HepG2 (cell line): ENCODE data around the gene VCL. TPM values are rescaled to one million over a fixed set of nuclear protein-coding genes. Genes with fewer than 3 reads are reported as not detected.

ENCODE experiments used
- ATAC-seq: fragments of 200-7000 bp; cut with Tn5 transposase; 3 replicates; pipeline ENCODE4 v1.9.1; 2020; ENCODE audit warnings: mild to moderate bottlenecking, moderate library complexity
- BruUV-seq: library from RNA; stranded (reverse); fragments of 400-500 nt; replicated peaks from 2 replicates; lab custom pipeline; 2021; lab: Mats Ljungman, UMichigan
- CTCF ChIA-PET: fragments of 300-600 bp; formaldehyde crosslinking; extraction: SDS; loops from one replicate; lab custom pipeline; 2021; ENCODE audit warnings: low total read pairs, inconsistent platforms, low intra/inter-chr PET ratio; lab: Yijun Ruan, JAX
- POLR2A ChIA-PET: fragments of 350-600 bp; sonication (Branson Sonifier 250); formaldehyde crosslinking; loops from one replicate; lab custom pipeline; 2020; ENCODE audit warnings: antibody characterized with exemption, inconsistent platforms; lab: Yijun Ruan, JAX
- DNase-seq: peaks from one replicate; pipeline ENCODE4 v3.0.0-alpha.2; 2015; ENCODE audit warnings: low spot score
- FAIRE-seq: peaks from 3 replicates; lab custom pipeline; 2011; peaks lifted over from hg19 to GRCh38; lab: Jason Lieb, UNC
- H2AFZ ChIP-seq: one replicate; pipeline ENCODE4 v1.6.1; 2011; ENCODE audit warnings: low read length, inconsistent platforms
- H3K27ac ChIP-seq: fragments of 300-600 bp; 3 replicates; pipeline ENCODE4 v1.8.0; 2011; ENCODE audit warnings: mixed run types, mild to moderate bottlenecking, mixed read lengths, low read length, inconsistent platforms; ENCODE audit not compliant: insufficient read depth; ENCODE audit errors: extremely low read length
- H3K27me3 ChIP-seq, 2 experiments: fragments of 200-600 bp in 1 of 2; 2 replicates in 1 of 2; 3 replicates in 1 of 2; pipeline versions ENCODE4 v1.6.0 to v1.8.0; 2011; ENCODE audit warnings: low read length in 2 of 2, mild to moderate bottlenecking in 2 of 2, moderate library complexity in 2 of 2, inconsistent platforms in 1 of 2; ENCODE audit not compliant: insufficient read depth in 2 of 2, control insufficient read depth in 1 of 2
- H3K36me3 ChIP-seq, 2 experiments: fragments of 200-600 bp in 1 of 2; replicated peaks in 1 of 2; 2 replicates in 1 of 2; 3 replicates in 1 of 2; pipeline versions ENCODE4 v1.5.1 to v1.8.0; 2011; ENCODE audit warnings: low read length in 2 of 2, inconsistent platforms in 1 of 2; ENCODE audit not compliant: insufficient read depth in 2 of 2, control insufficient read depth in 1 of 2
- H3K4me1 ChIP-seq: 2 replicates; pipeline ENCODE4 v1.5.1; 2012; ENCODE audit warnings: low read length, inconsistent platforms; ENCODE audit not compliant: insufficient read depth
- H3K4me2 ChIP-seq: 2 replicates; pipeline ENCODE4 v1.6.0; 2011; ENCODE audit warnings: low read depth, low read length, inconsistent platforms
- H3K4me3 ChIP-seq, 3 experiments: fragments of 200-600 bp in 1 of 3; sonication (generic), shearing (Covaris generic) in 1 of 3; replicated peaks in 1 of 3; 2 replicates each; pipeline ENCODE4 v1.5.1; 2011 to 2016; ENCODE audit warnings: low read length in 3 of 3, inconsistent platforms in 2 of 3, low read depth in 2 of 3, mild to moderate bottlenecking in 2 of 3, control low read depth in 1 of 3, mixed read lengths in 1 of 3; ENCODE audit not compliant: insufficient read depth in 1 of 3
- H3K79me2 ChIP-seq: one replicate; pipeline ENCODE4 v1.6.1; 2011; ENCODE audit warnings: low read length, inconsistent platforms; ENCODE audit not compliant: insufficient read depth
- H3K9ac ChIP-seq: 2 replicates; pipeline ENCODE4 v1.6.0; 2011; ENCODE audit warnings: mild to moderate bottlenecking, low read depth, low read length, inconsistent platforms; ENCODE audit not compliant: insufficient read depth
- H3K9me3 ChIP-seq: 2 replicates; pipeline ENCODE4 v1.5.1; 2012; ENCODE audit warnings: mild to moderate bottlenecking, low read length
- H4K20me1 ChIP-seq: 2 replicates; pipeline ENCODE4 v1.6.0; 2011; ENCODE audit warnings: inconsistent platforms, mild to moderate bottlenecking, low read length, moderate library complexity; ENCODE audit not compliant: insufficient read depth
- ATF1 ChIP-seq: IDR thresholded peaks from 2 replicates; pipeline ENCODE4 v1.6.1; 2016; ENCODE audit warnings: mild to moderate bottlenecking, control low read depth
- CREB1 ChIP-seq, 2 experiments: fragments of 450-650 bp in 1 of 2; IDR thresholded peaks; 2 replicates each; pipeline ENCODE4 v1.6.1; 2016 to 2017; ENCODE audit warnings: control low read depth in 1 of 2, mild to moderate bottlenecking in 1 of 2, missing compliant biosample characterization in 1 of 2, missing genetic modification characterization in 1 of 2
- FOXC1 ChIP-seq: sonication (generic); formaldehyde crosslinking; IDR thresholded peaks from 2 replicates; pipeline ENCODE4 v1.8.0; 2022; ENCODE audit warnings: mild to moderate bottlenecking, missing genetic modification reagents, borderline replicate concordance
- FOXO1 ChIP-seq: sonication (generic); formaldehyde crosslinking; IDR thresholded peaks from 2 replicates; pipeline ENCODE4 v1.4.0; 2020; ENCODE audit warnings: missing genetic modification reagents
- FUBP1 ChIP-seq: sonication (generic); formaldehyde crosslinking; IDR thresholded peaks from 2 replicates; pipeline ENCODE4 v1.5.1; 2020; ENCODE audit warnings: missing genetic modification reagents, mild to moderate bottlenecking, borderline replicate concordance
- HNRNPL ChIP-seq: fragments of 200-400 bp; formaldehyde crosslinking; IDR thresholded peaks from 2 replicates; pipeline ENCODE4 v1.6.1; 2017; ENCODE audit warnings: mild to moderate bottlenecking, low read depth, low read length
- NFKB2 ChIP-seq: sonication (generic); formaldehyde crosslinking; IDR thresholded peaks from 2 replicates; pipeline ENCODE4 v1.4.0; 2020; ENCODE audit warnings: missing genetic modification reagents, borderline replicate concordance
- NR2F2 ChIP-seq: IDR thresholded peaks from 2 replicates; pipeline ENCODE4 v1.6.1; 2012; ENCODE audit warnings: low read depth, inconsistent platforms, borderline replicate concordance
- PBX3 ChIP-seq: sonication (generic); formaldehyde crosslinking; IDR thresholded peaks from 2 replicates; pipeline ENCODE4 v1.8.1; 2023; ENCODE audit warnings: missing genetic modification reagents, inconsistent platforms, borderline replicate concordance
- PRPF4 ChIP-seq: fragments of 200-400 bp; formaldehyde crosslinking; IDR thresholded peaks from 2 replicates; pipeline ENCODE4 v1.6.1; 2016; ENCODE audit warnings: low read length, low read depth; ENCODE audit not compliant: poor library complexity, severe bottlenecking
- ZFP37 ChIP-seq: sonication (generic); formaldehyde crosslinking; IDR thresholded peaks from 2 replicates; pipeline ENCODE4 v1.4.0; 2020; ENCODE audit warnings: missing genetic modification reagents, borderline replicate concordance
- ZMYM2 ChIP-seq: sonication (generic); formaldehyde crosslinking; IDR thresholded peaks from 2 replicates; pipeline ENCODE4 v1.8.0; 2022; ENCODE audit warnings: mild to moderate bottlenecking, missing genetic modification reagents
- ZNF460 ChIP-seq: sonication (generic); formaldehyde crosslinking; IDR thresholded peaks from 2 replicates; pipeline ENCODE4 v1.5.1; 2020; ENCODE audit warnings: missing genetic modification reagents, mild to moderate bottlenecking, borderline replicate concordance
- ZNF841 ChIP-seq: sonication (generic); formaldehyde crosslinking; IDR thresholded peaks from 2 replicates; pipeline ENCODE4 v1.8.1; 2023; ENCODE audit warnings: missing genetic modification reagents, borderline replicate concordance
- WGBS: methylation state at CpG from one replicate; pipeline ENCODE4 v1.1.6; 2017; ENCODE audit warnings: low lambda C conversion rate; 5-methylcytosine and 5-hydroxymethylcytosine counted together
- in situ Hi-C: cut with HindIII; loops from 2 replicates; pipeline ENCODE4 v1.10.0; 2017; ENCODE audit warnings: low pct_unique_long_range_greater_than_20kb; ENCODE audit not compliant: extremely low pct_ligation_motif_present
- intact Hi-C: fragments of 100-400 bp; cut with micrococcal nuclease; formaldehyde crosslinking; loops from one replicate; pipeline ENCODE4 v1.10.0; 2022; ENCODE audit not compliant: unreplicated experiment
- polyA plus RNA-seq, 8 experiments: library from polyadenylated mRNA; depleted of rRNA in 3 of 8; stranded (reverse) in 7 of 8; unstranded in 1 of 8; fragments of >200 nt; fragmentation: Illumina TruSeq in 4 of 8; extraction: Trizol in 4 of 8; gene quantifications; 2 replicates each; pipeline versions ENCODE4 v1.2.1 to v1.2.3, GENCODE V29; 2011 to 2016; ENCODE audit warnings: low read depth in 4 of 8, missing spikeins in 1 of 8, mixed read lengths in 1 of 8; ENCODE audit not compliant: insufficient read depth in 1 of 8
- total RNA-seq, 5 experiments: library from RNA; depleted of rRNA; stranded (reverse); fragments of >200 nt; fragmentation: Illumina TruSeq; extraction: Trizol; gene quantifications; 2 replicates each; pipeline ENCODE4 v1.2.3, GENCODE V29; 2016; ENCODE audit warnings: low read depth in 1 of 5
- TF ChIP-seq, protein P1 (sequence below): sonication (generic); formaldehyde crosslinking; IDR thresholded peaks from 2 replicates; pipeline ENCODE4 v1.5.0; 2020; ENCODE audit warnings: mild to moderate bottlenecking, missing genetic modification reagents
- TF ChIP-seq, protein P2 (sequence below): sonication (generic); formaldehyde crosslinking; IDR thresholded peaks from 2 replicates; pipeline ENCODE4 v1.4.0; 2020; ENCODE audit warnings: missing genetic modification reagents, borderline replicate concordance

The VCL gene
- total and polyA plus RNA-seq, 2 of the 13 experiments (the other 11 are each of a cell fraction or from before 2014, with no cell fraction given), result 17.3 to 26.9 TPM

GRCh38 chr10:73992899-73993788 lies 4.8 kb upstream of the VCL start:
- no peak for DNase-seq
- Histone ChIP-seq H3K4me2 (no peak overlapping the region), H3K36me3 (no peaks in the 10 kb centered on the region), H3K27ac (no peak overlapping the region), H3K9ac (no peak overlapping the region), H3K9me3 (no peaks in the 10 kb centered on the region), H3K27me3 (no peaks in the 10 kb centered on the region; a peak in 1 of 5 replicates), H3K4me1 (peaks cover 25% of the 10 kb centered on the region), H4K20me1 (no peaks in the 10 kb centered on the region), H2AFZ (no peak overlapping the region), H3K79me2 (no peaks in the 10 kb centered on the region), H3K4me3 (no peak overlapping the region)
- 2% methylated on average over 6 of the region's 6 CpGs for WGBS
- no peak for FAIRE-seq
- in situ Hi-C loops, result no loop called here
- BruUV-seq, result no TSS peak
- CTCF ChIA-PET, result no interaction called here
- POLR2A ChIA-PET, result no interaction called here
- intact Hi-C loops, result no loop called here
- ATAC-seq, result no peak
- TF ChIP-seq FUBP1 (CRISPR knock-in tag), result no peak
- TF ChIP-seq PRPF4, result no peak
- no peak for TF ChIP-seq HNRNPL
- no peak for TF ChIP-seq FOXC1 (CRISPR knock-in tag)
- no peak for TF ChIP-seq NFKB2 (CRISPR knock-in tag)
- TF ChIP-seq ZMYM2 (CRISPR knock-in tag), result no peak
- TF ChIP-seq, protein P1, sequence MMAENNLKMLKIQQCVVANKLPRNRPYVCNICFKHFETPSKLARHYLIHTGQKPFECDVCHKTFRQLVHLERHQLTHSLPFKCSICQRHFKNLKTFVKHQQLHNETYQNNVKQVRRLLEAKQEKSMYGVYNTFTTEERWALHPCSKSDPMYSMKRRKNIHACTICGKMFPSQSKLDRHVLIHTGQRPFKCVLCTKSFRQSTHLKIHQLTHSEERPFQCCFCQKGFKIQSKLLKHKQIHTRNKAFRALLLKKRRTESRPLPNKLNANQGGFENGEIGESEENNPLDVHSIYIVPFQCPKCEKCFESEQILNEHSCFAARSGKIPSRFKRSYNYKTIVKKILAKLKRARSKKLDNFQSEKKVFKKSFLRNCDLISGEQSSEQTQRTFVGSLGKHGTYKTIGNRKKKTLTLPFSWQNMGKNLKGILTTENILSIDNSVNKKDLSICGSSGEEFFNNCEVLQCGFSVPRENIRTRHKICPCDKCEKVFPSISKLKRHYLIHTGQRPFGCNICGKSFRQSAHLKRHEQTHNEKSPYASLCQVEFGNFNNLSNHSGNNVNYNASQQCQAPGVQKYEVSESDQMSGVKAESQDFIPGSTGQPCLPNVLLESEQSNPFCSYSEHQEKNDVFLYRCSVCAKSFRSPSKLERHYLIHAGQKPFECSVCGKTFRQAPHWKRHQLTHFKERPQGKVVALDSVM (CRISPR knock-in tag), result peak; percentile 82
- TF ChIP-seq ZNF460, result peak; percentile 83
- TF ChIP-seq ATF1 (CRISPR knock-in tag), result no peak
- TF ChIP-seq ZNF841 (CRISPR knock-in tag), result no peak
- TF ChIP-seq ZFP37 (CRISPR knock-in tag), result no peak
- TF ChIP-seq NR2F2, result no peak
- TF ChIP-seq CREB1 (IDR thresholded peaks at IDR 0.05), result no peak
- no peak for TF ChIP-seq CREB1 (CRISPR knock-in tag; IDR thresholded peaks at IDR 0.05)
- TF ChIP-seq, protein P2, sequence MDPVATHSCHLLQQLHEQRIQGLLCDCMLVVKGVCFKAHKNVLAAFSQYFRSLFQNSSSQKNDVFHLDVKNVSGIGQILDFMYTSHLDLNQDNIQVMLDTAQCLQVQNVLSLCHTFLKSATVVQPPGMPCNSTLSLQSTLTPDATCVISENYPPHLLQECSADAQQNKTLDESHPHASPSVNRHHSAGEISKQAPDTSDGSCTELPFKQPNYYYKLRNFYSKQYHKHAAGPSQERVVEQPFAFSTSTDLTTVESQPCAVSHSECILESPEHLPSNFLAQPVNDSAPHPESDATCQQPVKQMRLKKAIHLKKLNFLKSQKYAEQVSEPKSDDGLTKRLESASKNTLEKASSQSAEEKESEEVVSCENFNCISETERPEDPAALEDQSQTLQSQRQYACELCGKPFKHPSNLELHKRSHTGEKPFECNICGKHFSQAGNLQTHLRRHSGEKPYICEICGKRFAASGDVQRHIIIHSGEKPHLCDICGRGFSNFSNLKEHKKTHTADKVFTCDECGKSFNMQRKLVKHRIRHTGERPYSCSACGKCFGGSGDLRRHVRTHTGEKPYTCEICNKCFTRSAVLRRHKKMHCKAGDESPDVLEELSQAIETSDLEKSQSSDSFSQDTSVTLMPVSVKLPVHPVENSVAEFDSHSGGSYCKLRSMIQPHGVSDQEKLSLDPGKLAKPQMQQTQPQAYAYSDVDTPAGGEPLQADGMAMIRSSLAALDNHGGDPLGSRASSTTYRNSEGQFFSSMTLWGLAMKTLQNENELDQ, result no peak
- no peak for TF ChIP-seq PBX3
- no peak for TF ChIP-seq FOXO1 (CRISPR knock-in tag)
